GM12864 (cell line): Measurements from ENCODE around the gene ADGRF4.

Experiments
- DNase-seq: peaks from one replicate; pipeline ENCODE4 v3.0.0-alpha.2; 2011; ENCODE audit warnings: low read depth
- H3K4me3 ChIP-seq: 2 replicates; pipeline ENCODE4 v1.5.1; 2011; ENCODE audit warnings: mild to moderate bottlenecking, low read depth, low read length, control low read depth
- TF ChIP-seq, protein P1 (sequence below): IDR thresholded peaks from 2 replicates; pipeline ENCODE4 v1.5.1; 2011; ENCODE audit warnings: low read depth, mild to moderate bottlenecking, moderate library complexity, low read length, control low read depth, inconsistent platforms; ENCODE audit errors: missing control alignments

Gene ADGRF4

DNA sequence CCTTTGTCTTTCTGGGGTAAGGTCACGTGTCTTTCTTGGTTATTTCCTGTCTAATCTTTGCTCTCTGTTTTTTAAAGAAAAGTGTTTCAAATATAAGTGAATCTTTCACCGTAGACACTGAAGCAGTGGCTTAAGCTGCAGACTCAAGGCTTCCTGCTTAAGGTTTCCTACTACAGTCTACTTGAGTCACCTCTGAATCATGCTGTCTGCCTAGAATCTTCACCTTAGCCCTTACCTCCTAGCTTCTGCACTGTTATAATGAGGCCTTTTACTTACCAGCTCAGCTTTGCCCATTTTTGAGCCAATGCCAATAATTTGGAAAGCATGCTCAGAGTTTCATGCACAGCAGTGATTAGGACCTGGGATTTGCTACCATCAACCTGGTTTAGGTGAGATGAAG is 30.6 kb downstream of the ADGRF4 start:
- no peak overlapping the region for H3K4me3 ChIP-seq
- TF ChIP-seq, protein P1, sequence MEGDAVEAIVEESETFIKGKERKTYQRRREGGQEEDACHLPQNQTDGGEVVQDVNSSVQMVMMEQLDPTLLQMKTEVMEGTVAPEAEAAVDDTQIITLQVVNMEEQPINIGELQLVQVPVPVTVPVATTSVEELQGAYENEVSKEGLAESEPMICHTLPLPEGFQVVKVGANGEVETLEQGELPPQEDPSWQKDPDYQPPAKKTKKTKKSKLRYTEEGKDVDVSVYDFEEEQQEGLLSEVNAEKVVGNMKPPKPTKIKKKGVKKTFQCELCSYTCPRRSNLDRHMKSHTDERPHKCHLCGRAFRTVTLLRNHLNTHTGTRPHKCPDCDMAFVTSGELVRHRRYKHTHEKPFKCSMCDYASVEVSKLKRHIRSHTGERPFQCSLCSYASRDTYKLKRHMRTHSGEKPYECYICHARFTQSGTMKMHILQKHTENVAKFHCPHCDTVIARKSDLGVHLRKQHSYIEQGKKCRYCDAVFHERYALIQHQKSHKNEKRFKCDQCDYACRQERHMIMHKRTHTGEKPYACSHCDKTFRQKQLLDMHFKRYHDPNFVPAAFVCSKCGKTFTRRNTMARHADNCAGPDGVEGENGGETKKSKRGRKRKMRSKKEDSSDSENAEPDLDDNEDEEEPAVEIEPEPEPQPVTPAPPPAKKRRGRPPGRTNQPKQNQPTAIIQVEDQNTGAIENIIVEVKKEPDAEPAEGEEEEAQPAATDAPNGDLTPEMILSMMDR, result no peak
- no peak for DNase-seq

DNA sequence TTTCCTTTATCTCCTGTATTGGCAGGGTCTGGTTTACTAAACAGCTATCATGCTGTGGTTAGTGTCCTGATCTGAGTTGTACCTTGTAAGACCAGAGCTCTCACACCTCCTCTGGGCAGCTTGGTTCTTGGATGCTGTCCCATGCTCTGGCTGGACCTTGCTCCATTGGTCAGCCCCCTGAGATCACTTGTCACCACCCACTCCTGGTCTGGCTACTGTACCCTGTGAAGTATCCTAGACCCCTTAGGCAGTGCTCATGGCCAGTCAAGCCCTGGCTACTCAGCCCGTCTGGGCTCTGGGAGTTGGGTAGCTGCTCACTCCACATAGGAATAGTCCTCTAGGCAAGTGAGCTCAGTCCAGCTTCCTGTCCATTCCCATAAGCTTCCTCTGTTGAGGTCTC is 31.1 kb downstream of the ADGRF4 start:
- TF ChIP-seq, protein P1, result no peak
- DNase-seq, result no peak

DNA sequence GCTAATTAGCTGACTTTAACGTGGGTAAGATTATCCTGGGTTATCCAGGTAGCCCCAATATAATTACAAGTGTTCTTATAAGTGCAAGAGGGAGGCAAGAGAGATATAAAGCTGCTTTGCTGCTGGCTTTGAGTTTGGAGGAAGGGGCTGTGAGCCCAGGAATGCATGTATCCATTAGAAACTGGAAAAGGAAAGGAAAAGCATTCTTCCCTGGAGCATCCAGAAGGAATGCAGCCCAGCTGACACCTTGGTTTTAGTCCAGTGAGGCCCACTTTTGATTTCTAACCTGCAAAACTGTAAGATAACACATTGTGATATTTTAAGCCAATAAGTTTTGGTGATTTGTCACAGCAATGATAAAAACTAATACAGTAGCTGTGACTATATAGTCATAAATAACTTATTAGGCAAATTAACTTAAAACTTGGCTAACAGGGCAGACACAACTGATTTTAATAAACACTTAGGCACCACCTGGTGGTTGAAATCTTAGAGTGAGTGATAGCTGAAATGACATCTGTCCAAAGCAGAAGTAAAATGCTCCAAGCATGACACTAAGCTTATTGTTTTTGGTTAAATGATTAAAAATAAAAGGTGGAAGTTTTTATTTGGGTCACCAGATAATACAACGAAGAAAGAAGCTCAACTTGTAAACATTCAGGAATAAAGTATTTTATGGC is 35.6 kb downstream of the ADGRF4 start:
- DNase-seq, result no peak
- TF ChIP-seq, protein P1, result peak; percentile 27
- no peak overlapping the region for H3K4me3 ChIP-seq

More for the DNA sequence above, 31.1 kb downstream of the ADGRF4 start:
- no peak overlapping the region for H3K4me3 ChIP-seq

DNA sequence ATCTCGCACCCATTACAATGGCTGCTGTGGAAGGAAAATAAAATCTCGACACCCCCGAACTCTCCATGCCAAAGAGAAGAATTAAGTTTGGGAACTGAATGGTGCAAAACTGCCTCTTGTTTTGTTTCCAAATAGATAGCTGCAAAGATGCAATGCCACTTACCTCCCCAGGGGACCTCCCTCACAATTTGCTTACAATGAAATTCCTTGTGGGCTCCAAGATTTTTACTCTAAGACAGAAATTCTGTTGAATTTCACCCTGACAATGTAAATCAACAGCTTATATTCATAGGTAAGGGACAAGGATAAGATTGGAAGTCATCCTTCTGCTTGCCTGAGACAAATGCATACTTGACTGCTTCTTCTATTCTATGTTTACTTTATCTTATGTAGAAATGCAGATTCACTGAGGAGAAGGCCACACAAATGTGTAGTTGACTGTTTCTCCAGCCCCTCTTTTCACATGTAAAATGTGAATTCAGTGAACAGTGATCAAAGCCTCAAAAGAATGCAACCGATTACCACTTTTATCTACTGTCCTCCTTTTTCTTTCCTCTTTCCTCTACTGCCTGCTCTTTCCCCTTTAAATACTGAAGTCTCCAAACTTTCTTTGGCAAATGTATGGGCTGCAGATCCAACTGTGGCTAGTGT is 36.6 kb downstream of the ADGRF4 start:
- TF ChIP-seq, protein P1, result no peak
- no peak for DNase-seq
- H3K4me3 ChIP-seq, result no peak overlapping the region

DNA sequence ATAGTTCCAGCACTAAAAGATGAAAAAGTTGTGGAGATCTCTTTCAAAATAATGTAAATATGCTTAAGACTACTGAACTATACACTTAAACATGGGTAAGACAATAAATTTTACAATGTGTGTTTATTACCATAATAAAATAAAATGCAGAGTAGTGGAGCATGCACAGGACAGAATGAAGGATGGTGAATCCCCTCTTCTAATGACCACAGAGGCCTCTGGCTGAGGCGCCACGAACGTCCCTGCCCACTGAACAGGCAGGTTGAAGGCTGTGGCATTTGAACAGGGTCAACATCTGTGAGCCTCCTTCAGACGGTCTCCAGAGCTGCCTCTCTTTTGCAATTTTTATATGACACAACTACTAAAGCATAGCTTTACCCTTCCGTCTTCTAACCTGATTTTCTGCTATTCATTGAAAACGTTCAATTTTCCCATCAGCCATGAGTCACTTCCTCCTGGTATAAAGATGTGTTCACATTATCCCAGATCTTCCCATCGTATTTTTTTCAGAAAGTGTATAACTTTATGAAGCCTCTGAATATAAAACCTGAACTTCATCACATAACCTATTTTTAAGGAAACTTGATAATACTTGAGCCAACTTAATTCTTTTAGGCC is 37.8 kb downstream of the ADGRF4 start:
- no peak for DNase-seq
- TF ChIP-seq, protein P1, result no peak
- no peak overlapping the region for H3K4me3 ChIP-seq

DNA sequence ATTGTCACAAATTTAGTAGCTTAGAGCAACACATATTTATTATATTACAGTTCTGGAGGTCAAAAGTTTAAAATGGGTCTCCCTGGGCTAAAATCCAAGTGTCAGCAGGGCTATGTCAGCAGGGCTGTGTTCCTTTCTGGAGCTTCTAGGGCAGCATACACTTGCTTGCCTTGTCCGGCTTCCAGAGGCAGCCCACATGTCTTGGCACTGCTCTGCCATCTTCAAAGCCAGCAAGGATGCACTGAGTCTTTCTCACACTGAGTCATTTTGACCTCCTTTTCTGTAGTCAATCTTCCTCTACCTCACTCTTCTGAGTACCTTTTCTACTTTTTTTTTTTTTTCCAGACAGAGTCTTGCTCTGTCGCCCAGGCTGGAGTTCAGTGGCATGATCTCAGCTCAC is 39.0 kb downstream of the ADGRF4 start:
- TF ChIP-seq, protein P1, result no peak
- no peak overlapping the region for H3K4me3 ChIP-seq
- no peak for DNase-seq

DNA sequence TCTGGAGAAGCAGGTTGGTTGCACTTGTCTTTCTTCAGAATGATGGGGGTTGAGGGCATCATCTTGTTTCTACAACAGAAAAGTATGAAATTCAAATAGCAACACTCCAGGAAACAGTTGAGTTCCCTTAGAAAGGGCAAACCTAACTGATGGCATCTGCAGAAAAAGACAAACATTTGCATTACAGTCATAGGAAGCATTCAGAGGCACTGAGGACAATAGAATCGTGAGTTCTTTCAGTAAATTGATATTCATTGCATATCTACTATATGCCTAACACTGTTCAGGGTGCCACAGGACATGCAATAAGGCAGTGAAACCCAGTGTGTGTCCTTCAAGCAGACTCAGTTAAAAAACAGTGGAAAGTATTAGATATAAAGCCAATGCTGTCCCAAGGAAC is 42.3 kb downstream of the ADGRF4 start:
- no peak overlapping the region for H3K4me3 ChIP-seq
- no peak for DNase-seq
- TF ChIP-seq, protein P1, result no peak
